H9 (cell line): Measurements from ENCODE around the gene ZFP36. TPM values are rescaled to one million over a fixed set of nuclear protein-coding genes. Genes with fewer than 3 reads are reported as not detected.
A peak's percentile ranks its signal among the peaks of the same experiment; 100 is the strongest.

Source experiments
- DNase-seq: peaks from one replicate; pipeline ENCODE4 v3.0.0-alpha.2; 2017
- H2AFZ ChIP-seq: one replicate; pipeline ENCODE4 v1.6.1; 2013; ENCODE audit warnings: mild to moderate bottlenecking, low read length, control low read depth, moderate library complexity
- H2AK5ac ChIP-seq: 2 replicates; pipeline ENCODE4 v1.6.1; 2013; ENCODE audit warnings: low read length, control low read depth, mixed read lengths; ENCODE audit not compliant: insufficient read length
- H2BK120ac ChIP-seq: one replicate; pipeline ENCODE4 v1.6.1; 2013; ENCODE audit warnings: low read depth, mild to moderate bottlenecking, low read length, control low read depth, inconsistent platforms; ENCODE audit not compliant: poor library complexity, severe bottlenecking
- H2BK12ac ChIP-seq: 2 replicates; pipeline ENCODE4 v1.6.1; 2013; ENCODE audit warnings: low read length, control low read depth, mixed read lengths, low read depth; ENCODE audit not compliant: insufficient read length
- H2BK15ac ChIP-seq: 2 replicates; pipeline ENCODE4 v1.6.1; 2013; ENCODE audit warnings: low read depth, low read length, control low read depth
- H2BK20ac ChIP-seq: one replicate; pipeline ENCODE4 v1.6.1; 2013; ENCODE audit warnings: low read depth, mild to moderate bottlenecking, low read length, control low read depth, inconsistent platforms; ENCODE audit not compliant: poor library complexity, severe bottlenecking
- H2BK5ac ChIP-seq: 2 replicates; pipeline ENCODE4 v1.6.1; 2013; ENCODE audit warnings: low read length, control low read depth, mixed read lengths; ENCODE audit not compliant: insufficient read length
- H3K14ac ChIP-seq: 2 replicates; pipeline ENCODE4 v1.6.1; 2013; ENCODE audit warnings: low read length, control low read depth; ENCODE audit not compliant: insufficient read depth
- H3K18ac ChIP-seq: 2 replicates; pipeline ENCODE4 v1.6.1; 2013; ENCODE audit warnings: low read depth, mild to moderate bottlenecking, mixed read lengths, low read length, control low read depth; ENCODE audit not compliant: insufficient read length
- H3K23ac ChIP-seq: 2 replicates; pipeline ENCODE4 v1.6.1; 2013; ENCODE audit warnings: low read length, control low read depth, mixed read lengths, low read depth; ENCODE audit not compliant: insufficient read length
- H3K23me2 ChIP-seq: 2 replicates; pipeline ENCODE4 v1.6.1; 2013; ENCODE audit warnings: low read depth, mild to moderate bottlenecking, mixed read lengths, low read length, control low read depth; ENCODE audit not compliant: insufficient read length, poor library complexity, severe bottlenecking
- H3K27ac ChIP-seq: 2 replicates; pipeline ENCODE4 v1.5.1; 2013; ENCODE audit warnings: low read length, control low read depth, mixed read lengths, low read depth; ENCODE audit not compliant: insufficient read length
- H3K27me3 ChIP-seq: 2 replicates; pipeline ENCODE4 v1.6.1; 2013; ENCODE audit warnings: low read length, control low read depth, inconsistent platforms; ENCODE audit not compliant: insufficient read depth
- H3K4ac ChIP-seq: 2 replicates; pipeline ENCODE4 v1.6.1; 2013; ENCODE audit warnings: low read depth, mild to moderate bottlenecking, control low read depth, inconsistent platforms, low read length, moderate library complexity
- H3K4me1 ChIP-seq: 2 replicates; pipeline ENCODE4 v1.6.1; 2013; ENCODE audit warnings: low read length, control low read depth, inconsistent platforms; ENCODE audit not compliant: insufficient read depth
- H3K4me2 ChIP-seq: 2 replicates; pipeline ENCODE4 v1.6.1; 2013; ENCODE audit warnings: low read length, control low read depth, mixed read lengths; ENCODE audit not compliant: insufficient read length, insufficient read depth
- H3K56ac ChIP-seq: 2 replicates; pipeline ENCODE4 v1.6.1; 2013; ENCODE audit warnings: low read depth, mild to moderate bottlenecking, mixed read lengths, low read length, control low read depth; ENCODE audit not compliant: insufficient read length
- H3K79me1 ChIP-seq: 2 replicates; pipeline ENCODE4 v1.6.1; 2013; ENCODE audit warnings: low read depth, mild to moderate bottlenecking, moderate library complexity, low read length, control low read depth, inconsistent platforms; ENCODE audit not compliant: insufficient read depth, poor library complexity, severe bottlenecking
- H3K79me2 ChIP-seq: 2 replicates; pipeline ENCODE4 v1.6.1; 2013; ENCODE audit warnings: low read length, control low read depth, inconsistent platforms; ENCODE audit not compliant: insufficient read depth
- H3K9ac ChIP-seq: 2 replicates; pipeline ENCODE4 v1.6.1; 2013; ENCODE audit warnings: low read length, control low read depth, mixed read lengths; ENCODE audit not compliant: insufficient read length; ENCODE audit errors: extremely low read depth
- H3K9me3 ChIP-seq: one replicate; pipeline ENCODE4 v1.6.1; 2013; ENCODE audit warnings: low read depth, low read length, inconsistent platforms; ENCODE audit not compliant: control insufficient read depth
- H3T11ph ChIP-seq: one replicate; pipeline ENCODE4 v1.6.1; 2013; ENCODE audit warnings: mild to moderate bottlenecking, low read length, control low read depth, inconsistent platforms
- H4K20me1 ChIP-seq: one replicate; pipeline ENCODE4 v1.6.1; 2013; ENCODE audit not compliant: control insufficient read depth, insufficient read length, insufficient read depth
- H4K5ac ChIP-seq: 2 replicates; pipeline ENCODE4 v1.6.1; 2013; ENCODE audit warnings: low read depth, mild to moderate bottlenecking, mixed read lengths, low read length, control low read depth; ENCODE audit not compliant: insufficient read length
- H4K8ac ChIP-seq: replicated peaks from 2 replicates; pipeline ENCODE4 v1.6.1; 2013; ENCODE audit warnings: low read length, control low read depth, mixed read lengths, low read depth; ENCODE audit not compliant: insufficient read length
- H4K91ac ChIP-seq: 2 replicates; pipeline ENCODE4 v1.6.1; 2013; ENCODE audit warnings: low read depth, mild to moderate bottlenecking, moderate library complexity, mixed read lengths, low read length, control low read depth; ENCODE audit not compliant: insufficient read length
- H3K27ac Mint-ChIP-seq, 3 experiments: 2 replicates in 2 of 3; 3 replicates in 1 of 3; pipeline ENCODE4 v1.8.0; 2020 to 2021; ENCODE audit warnings: mixed read lengths in 3 of 3, mild to moderate bottlenecking in 1 of 3, moderate library complexity in 1 of 3
- H3K27me3 Mint-ChIP-seq: 2 replicates; pipeline ENCODE4 v1.8.0; 2021; ENCODE audit warnings: low read depth, mild to moderate bottlenecking, moderate library complexity, mixed read lengths
- H3K36me3 Mint-ChIP-seq, 3 experiments: 2 replicates in 2 of 3; 3 replicates in 1 of 3; pipeline ENCODE4 v1.8.0; 2020 to 2021; ENCODE audit warnings: low read depth in 3 of 3, mixed read lengths in 3 of 3; ENCODE audit not compliant: insufficient read depth in 1 of 3
- H3K4me1 Mint-ChIP-seq, 2 experiments: 2 replicates each; pipeline ENCODE4 v1.8.0; 2020; ENCODE audit warnings: mixed read lengths in 2 of 2
- H3K4me3 Mint-ChIP-seq, 2 experiments: 2 replicates in 1 of 2; 3 replicates in 1 of 2; pipeline ENCODE4 v1.8.0; 2020 to 2021; ENCODE audit warnings: mild to moderate bottlenecking in 2 of 2, mixed read lengths in 2 of 2, moderate library complexity in 1 of 2
- H3K9me3 Mint-ChIP-seq, 2 experiments: 2 replicates in 1 of 2; 3 replicates in 1 of 2; pipeline ENCODE4 v1.8.0; 2020; ENCODE audit warnings: mild to moderate bottlenecking in 2 of 2, mixed read lengths in 2 of 2, moderate library complexity in 1 of 2
- CTCF ChIP-seq: fragments of 200-600 bp; sonication (generic); conservative IDR thresholded peaks from 3 replicates; pipeline ENCODE4 v1.8.0; 2021; ENCODE audit warnings: antibody characterized with exemption, mild to moderate bottlenecking
- WGBS: extraction: QIAGEN DNeasy Blood & Tissue Kit; methylation state at CpG from one replicate; pipeline ENCODE4 v1.1.7; 2013; ENCODE audit warnings: missing lambda C conversion rate, low lambda C conversion rate, mixed read lengths; ENCODE audit not compliant: insufficient read length; ENCODE audit errors: extremely low coverage; 5-methylcytosine and 5-hydroxymethylcytosine counted together
- total RNA-seq: library from RNA; stranded (reverse); gene quantifications from 2 replicates; pipeline ENCODE4 v1.2.1, GENCODE V29; 2021

ZFP36 gene
- total RNA-seq, 1 experiment from 2014 or later, result 14.6 TPM

GRCh38 chr19:39413272-39413910 is 6.7 kb downstream of the ZFP36 start:
- Histone ChIP-seq H2BK12ac (no peak overlapping the region), H3K18ac (peak overlapping the region; percentile 83), H3K56ac (no peak overlapping the region), H3K4me1 (peaks cover 4% of the 10 kb centered on the region; the same call in 1 of the 2 replicates), H3K4me2 (peak overlapping the region; percentile 89), H2AK5ac (no peak overlapping the region), H3K79me2 (peaks cover 6% of the 10 kb centered on the region; the same call in 1 of the 2 replicates), H2AFZ (no peak overlapping the region), H3K14ac (peak overlapping the region; percentile 74), H2BK15ac (no peak overlapping the region), H3K27me3 (no peaks in the 10 kb centered on the region), H4K8ac (no peak overlapping the region), H4K20me1 (peaks cover 2% of the 10 kb centered on the region), H2BK5ac (no peak overlapping the region), H3T11ph (no peak overlapping the region), H3K9me3 (no peaks in the 10 kb centered on the region), H3K23ac (no peak overlapping the region), H3K79me1 (peaks cover 6% of the 10 kb centered on the region), H3K27ac (no peak overlapping the region), H4K91ac (no peak overlapping the region), H3K23me2 (peaks cover 7% of the 10 kb centered on the region), H4K5ac (no peak overlapping the region), H2BK120ac (peak overlapping the region; percentile 26), H3K4ac (no peak overlapping the region; the same call in 1 of the 2 replicates), H3K9ac (peak overlapping the region; percentile 85), H2BK20ac (no peak overlapping the region)
- no peaks in the 10 kb centered on the region; a peak in 1 of 5 replicates for H3K9me3 Mint-ChIP-seq
- peaks cover 34 to 43% of the 10 kb centered on the region in 2 experiments for H3K4me1 Mint-ChIP-seq
- no peak for DNase-seq
- WGBS, result no CpG with 5 or more reads among the region's 54 CpGs
- no peak for TF ChIP-seq CTCF
- H3K36me3 Mint-ChIP-seq, result peaks cover 16 to 47% (median 32%) of the 10 kb centered on the region in 3 experiments
- peak overlapping the region; percentile 95 to 96 (median 96) for H3K27ac Mint-ChIP-seq
- H3K4me3 Mint-ChIP-seq, result peak overlapping the region; percentile 96 to 97
- H3K27me3 Mint-ChIP-seq, result peaks cover 1% of the 10 kb centered on the region; the same call in 1 of the 2 replicates
